ENCODE measurements around the gene AGAP1.

DNA sequence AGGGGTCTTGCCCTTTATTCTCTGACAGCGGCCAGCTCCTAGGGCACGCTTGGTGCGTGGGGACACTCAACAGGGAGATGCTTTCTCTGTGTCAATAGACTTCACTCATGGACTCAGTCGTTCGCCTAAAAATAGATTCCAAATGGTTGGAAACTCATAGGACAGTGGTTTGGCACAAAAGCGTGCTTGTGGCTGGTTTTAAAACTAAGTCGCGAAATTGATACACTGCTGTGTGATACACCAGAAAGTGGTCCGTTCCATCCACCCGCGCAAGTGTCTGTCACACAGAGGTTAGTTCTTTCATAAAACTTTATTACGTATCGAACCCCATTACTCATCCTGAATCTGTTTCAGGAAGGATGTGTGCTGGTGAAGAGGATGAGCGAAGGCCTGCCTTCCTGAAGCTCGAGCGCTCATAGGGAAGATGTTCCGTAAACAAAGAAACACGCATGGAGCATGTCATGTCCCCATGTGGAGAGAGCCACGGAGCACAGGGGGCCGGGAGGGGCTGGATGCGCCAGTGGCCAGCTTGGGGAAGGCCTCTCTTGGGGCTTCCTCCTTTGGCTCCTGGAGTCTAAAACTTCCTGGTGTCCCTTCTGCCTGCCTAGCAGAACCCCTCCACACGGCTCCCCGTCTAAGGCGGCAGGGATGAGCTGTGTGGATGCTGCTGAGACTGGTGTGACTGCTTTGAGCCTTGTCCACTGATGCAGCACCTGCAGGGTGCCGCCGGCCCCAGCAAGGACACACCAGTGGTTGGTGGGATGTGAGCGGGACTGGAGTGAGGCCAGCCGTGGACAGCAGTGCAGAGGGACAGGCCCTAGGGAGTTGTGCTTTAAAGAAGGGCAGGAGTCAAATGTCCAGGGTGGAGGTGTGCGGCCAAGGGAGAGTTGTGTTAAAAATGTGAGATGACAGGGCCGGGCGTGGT, 467.1 kb downstream of the AGAP1 start:
- TF ChIP-seq, protein P1, sequence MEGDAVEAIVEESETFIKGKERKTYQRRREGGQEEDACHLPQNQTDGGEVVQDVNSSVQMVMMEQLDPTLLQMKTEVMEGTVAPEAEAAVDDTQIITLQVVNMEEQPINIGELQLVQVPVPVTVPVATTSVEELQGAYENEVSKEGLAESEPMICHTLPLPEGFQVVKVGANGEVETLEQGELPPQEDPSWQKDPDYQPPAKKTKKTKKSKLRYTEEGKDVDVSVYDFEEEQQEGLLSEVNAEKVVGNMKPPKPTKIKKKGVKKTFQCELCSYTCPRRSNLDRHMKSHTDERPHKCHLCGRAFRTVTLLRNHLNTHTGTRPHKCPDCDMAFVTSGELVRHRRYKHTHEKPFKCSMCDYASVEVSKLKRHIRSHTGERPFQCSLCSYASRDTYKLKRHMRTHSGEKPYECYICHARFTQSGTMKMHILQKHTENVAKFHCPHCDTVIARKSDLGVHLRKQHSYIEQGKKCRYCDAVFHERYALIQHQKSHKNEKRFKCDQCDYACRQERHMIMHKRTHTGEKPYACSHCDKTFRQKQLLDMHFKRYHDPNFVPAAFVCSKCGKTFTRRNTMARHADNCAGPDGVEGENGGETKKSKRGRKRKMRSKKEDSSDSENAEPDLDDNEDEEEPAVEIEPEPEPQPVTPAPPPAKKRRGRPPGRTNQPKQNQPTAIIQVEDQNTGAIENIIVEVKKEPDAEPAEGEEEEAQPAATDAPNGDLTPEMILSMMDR (IDR thresholded peaks at IDR 0.05; ENCODE audit: extremely low read depth in 1 of 2, insufficient read depth in 1 of 2, low read depth in 1 of 2, low read length in 2 of 2), result no peak
- TF ChIP-seq EZH2 (IDR thresholded peaks at IDR 0.05; ENCODE audit: borderline replicate concordance, low read depth, low read length, severe bottlenecking) (no peak), POLR2A (IDR thresholded peaks at IDR 0.05; ENCODE audit: low read depth, low read length) (no peak), JUN (IDR thresholded peaks at IDR 0.05; ENCODE audit: borderline replicate concordance, insufficient read depth, insufficient read length, low read depth) (no peak), POLR2AphosphoS5 (IDR thresholded peaks at IDR 0.05; ENCODE audit: insufficient read depth, low read depth, low read length) (no peak), MYC (IDR thresholded peaks at IDR 0.05; ENCODE audit: low read depth, low read length) (no peak)
- TF ChIP-seq, protein P2, sequence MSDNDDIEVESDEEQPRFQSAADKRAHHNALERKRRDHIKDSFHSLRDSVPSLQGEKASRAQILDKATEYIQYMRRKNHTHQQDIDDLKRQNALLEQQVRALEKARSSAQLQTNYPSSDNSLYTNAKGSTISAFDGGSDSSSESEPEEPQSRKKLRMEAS (IDR thresholded peaks at IDR 0.05; ENCODE audit: insufficient read depth, insufficient read length), result no peak

All from endothelial cell of umbilical vein (primary cell).